Loucy (cell line): ENCODE measurements around the gene TMEM140.
A peak's percentile ranks its signal among the peaks of the same experiment; 100 is the strongest.

Experiments
- CTCF ChIP-seq: fragments of 200-600 bp; sonication (generic); conservative IDR thresholded peaks from 2 replicates; pipeline ENCODE4 v1.5.1; 2014; ENCODE audit warnings: mild to moderate bottlenecking, antibody characterized with exemption, low read length
- EZH2phosphoT487 ChIP-seq: fragments of 200-600 bp; IDR thresholded peaks from 2 replicates; pipeline ENCODE4 v1.6.1; 2018; ENCODE audit warnings: antibody characterized with exemption, mild to moderate bottlenecking, moderate library complexity, borderline replicate concordance

GRCh38 chr7:135211179-135211945, 63.5 kb downstream of the TMEM140 start, which contains the start of gene WDR91:
- TF ChIP-seq EZH2phosphoT487, result no peak
- 0 out of 2 replicates have a peak, but pooled peaks have one; percentile 19 for TF ChIP-seq CTCF
